DOHH2 (cell line): Measurements from ENCODE around the gene NFKBIE.

ENCODE experiments used
- CTCF ChIP-seq: fragments of 200-600 bp; sonication (generic); IDR thresholded peaks from one replicate; pipeline ENCODE4 v1.5.1; 2014; ENCODE audit warnings: antibody characterized with exemption, mild to moderate bottlenecking, low read depth, low read length; ENCODE audit not compliant: poor library complexity, severe bottlenecking
- EZH2phosphoT487 ChIP-seq: fragments of 200-600 bp; sonication (generic); IDR thresholded peaks from 2 replicates; pipeline ENCODE4 v1.6.1; 2017; ENCODE audit warnings: borderline replicate concordance, mild to moderate bottlenecking, antibody characterized with exemption, low read length, moderate library complexity, mixed read lengths

- TF ChIP-seq EZH2phosphoT487 (no peak), CTCF (no peak)
Observed at GRCh38 chr6:44297063-44298038, 32.0 kb upstream of the NFKBIE start.
